HG02763 (cell line): ENCODE results near the gene DTX4.

Source experiments
- ATAC-seq: cut with Tn5 transposase; IDR thresholded peaks from one replicate; pipeline ENCODE4 v1.9.1; 2021; ENCODE audit warnings: mild to moderate bottlenecking, moderate library complexity; ENCODE audit not compliant: unreplicated experiment

The DTX4 gene

DNA sequence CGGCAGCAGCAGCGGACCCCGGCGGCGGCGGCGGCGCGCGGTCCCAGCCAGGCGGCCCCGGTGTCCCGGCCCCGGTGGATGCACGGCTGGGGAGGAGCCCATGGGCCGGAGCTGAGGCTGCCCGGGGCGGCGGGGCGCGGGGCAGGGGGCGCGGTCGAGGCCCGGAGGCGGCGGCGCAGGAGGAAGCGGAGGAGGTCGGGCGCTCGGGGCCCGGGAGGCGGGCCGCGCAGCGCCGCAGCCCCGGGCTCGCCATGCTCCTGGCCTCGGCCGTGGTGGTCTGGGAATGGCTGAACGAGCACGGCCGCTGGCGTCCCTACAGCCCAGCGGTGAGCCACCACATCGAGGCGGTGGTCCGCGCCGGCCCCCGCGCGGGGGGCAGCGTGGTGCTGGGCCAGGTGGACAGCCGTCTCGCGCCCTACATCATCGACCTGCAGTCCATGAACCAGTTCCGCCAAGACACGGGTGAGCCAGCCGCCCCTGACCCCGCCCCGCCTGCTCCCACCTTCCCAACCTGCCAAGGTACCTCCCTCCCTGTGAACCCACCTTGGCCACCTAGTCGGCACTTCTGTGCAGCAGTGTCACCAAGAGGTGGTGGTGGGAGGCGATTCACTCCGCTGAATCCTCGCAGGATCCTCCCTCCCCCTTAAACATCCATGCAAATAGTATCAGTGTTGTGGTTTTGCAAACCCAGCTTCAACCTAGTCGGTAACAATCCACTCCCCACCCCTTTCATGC is 580 bp downstream of the DTX4 start:
- peak; percentile 31 for ATAC-seq

DNA sequence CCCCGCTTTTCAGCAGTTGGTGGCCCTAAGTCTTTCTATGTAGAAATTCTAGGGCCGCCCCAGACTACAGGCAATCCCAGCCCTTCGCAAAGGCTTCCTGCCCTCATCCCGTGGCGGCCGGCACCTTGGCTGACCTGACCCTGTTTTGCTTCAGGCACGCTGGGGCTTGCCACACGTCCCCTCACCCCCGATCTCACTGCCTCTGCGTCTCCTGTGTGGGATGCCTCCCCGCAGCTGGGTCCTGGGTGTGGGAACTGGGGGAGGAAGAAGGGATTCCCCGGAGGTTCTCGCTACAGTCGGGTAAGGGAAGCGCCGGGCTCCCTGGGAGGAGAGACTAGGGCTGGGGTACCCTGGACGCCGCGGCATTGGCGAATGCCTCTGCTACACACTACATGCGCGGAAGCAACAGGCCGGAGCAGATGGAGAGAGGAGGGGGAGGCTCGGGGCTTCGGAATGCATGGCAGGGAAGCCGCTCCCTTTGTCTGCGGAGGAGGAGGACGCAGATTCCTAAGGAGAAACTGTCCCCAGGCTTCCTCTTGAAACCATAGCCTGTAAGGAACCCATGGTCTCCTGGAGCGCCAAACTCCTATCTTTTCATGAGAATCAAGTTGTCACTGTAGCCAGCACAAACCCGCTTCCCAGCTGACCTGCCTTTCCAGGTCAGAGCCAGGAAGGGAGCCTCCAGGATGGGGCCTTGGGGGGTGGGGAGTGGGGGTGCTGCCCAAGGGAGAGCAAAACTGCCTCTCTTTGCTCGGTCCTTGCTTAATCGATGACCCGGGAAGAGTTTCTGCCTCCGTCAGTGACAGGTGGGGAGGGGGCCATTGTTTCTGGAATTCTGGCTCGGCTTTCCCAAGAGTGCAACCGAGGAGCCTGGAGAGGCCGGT is 1.4 kb downstream of the DTX4 start:
- ATAC-seq = no peak

- ATAC-seq = no peak
Observed at GRCh38 chr11:59173964-59174663, 2.2 kb downstream of the DTX4 start.

GRCh38 chr11:59174664-59175033 is 2.7 kb downstream of the DTX4 start:
- ATAC-seq = no peak

DNA sequence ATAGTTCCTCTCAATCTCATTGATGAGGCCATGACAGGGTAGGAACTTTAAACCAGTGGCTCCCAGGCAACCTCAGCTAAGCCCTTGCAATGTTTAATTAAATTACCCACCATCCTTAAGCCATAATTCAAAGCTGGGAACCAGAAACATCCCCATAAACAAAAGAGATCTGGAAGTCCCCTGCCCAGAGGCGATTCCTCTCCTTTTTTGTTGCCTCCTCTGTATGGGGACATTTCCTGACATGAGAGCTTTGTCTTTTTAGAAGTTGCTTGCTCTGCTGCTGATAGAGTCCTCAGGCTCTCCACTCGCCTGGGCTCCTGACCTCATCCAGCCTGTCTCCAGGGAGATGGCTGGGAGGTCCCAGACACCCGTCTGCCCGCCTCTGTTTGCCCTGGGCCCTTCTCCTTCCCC is 3.2 kb downstream of the DTX4 start:
- no peak for ATAC-seq

DNA sequence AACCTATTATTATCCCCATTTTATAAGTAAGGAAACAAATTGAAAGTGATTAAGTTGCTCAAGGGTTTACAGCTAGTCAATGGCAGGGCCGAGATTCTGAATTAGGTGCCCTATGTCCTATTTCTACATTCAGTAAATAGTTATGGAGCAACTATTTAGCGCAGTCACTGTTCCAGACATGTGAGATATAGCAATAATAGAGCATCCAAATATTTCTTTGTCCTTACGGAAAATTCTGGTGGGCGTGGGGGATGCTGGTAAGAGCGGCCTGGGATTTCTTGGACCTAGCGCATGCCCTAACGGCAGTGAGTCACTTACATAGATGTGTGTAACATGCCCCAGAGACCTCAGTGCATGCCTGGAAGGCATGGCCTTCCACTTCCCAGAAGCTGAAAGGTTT is 4.4 kb downstream of the DTX4 start:
- ATAC-seq = no peak

DNA sequence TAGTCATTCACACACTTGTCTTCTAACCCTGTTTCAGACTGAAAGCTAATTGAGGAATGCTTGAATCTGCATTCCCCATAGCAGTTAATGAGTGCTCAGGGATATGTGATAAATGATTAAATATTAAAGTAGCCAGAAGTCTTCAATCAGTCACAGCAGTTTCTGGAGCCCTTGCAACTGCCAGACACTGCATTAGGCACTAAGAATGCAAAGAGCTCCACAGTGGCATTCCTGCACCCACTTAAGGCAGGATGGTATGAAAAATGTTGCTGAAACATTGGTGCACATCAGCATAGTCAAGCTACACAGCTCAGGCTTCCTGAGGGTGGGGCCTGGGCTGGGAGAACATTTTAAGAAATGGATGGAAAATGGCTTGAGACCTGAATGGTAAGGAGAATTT is 6.5 kb downstream of the DTX4 start:
- ATAC-seq = no peak

- ATAC-seq = no peak
Observed at GRCh38 chr11:59179121-59179520, 7.2 kb downstream of the DTX4 start.

- no peak for ATAC-seq
Observed at GRCh38 chr11:59180168-59180776, 8.3 kb downstream of the DTX4 start.

DNA sequence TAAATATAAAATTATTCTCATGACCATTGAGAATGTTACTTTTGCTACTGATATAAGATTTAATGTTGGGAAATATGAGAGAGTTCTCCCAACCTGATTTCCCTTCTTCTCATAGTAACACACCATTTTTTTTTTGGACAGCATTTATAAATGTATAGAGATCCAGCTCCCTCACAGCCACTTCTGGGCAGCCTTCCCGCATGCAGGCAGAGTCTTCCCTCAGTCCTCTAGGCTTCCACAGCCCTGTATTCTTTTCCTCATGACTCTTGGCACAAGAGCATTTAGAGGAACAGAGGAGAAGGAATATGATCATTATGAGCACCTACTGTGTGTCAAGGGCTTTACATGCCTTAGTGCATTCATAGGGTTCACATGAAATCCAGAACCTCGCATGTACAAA is 9.0 kb downstream of the DTX4 start:
- ATAC-seq = no peak

DNA sequence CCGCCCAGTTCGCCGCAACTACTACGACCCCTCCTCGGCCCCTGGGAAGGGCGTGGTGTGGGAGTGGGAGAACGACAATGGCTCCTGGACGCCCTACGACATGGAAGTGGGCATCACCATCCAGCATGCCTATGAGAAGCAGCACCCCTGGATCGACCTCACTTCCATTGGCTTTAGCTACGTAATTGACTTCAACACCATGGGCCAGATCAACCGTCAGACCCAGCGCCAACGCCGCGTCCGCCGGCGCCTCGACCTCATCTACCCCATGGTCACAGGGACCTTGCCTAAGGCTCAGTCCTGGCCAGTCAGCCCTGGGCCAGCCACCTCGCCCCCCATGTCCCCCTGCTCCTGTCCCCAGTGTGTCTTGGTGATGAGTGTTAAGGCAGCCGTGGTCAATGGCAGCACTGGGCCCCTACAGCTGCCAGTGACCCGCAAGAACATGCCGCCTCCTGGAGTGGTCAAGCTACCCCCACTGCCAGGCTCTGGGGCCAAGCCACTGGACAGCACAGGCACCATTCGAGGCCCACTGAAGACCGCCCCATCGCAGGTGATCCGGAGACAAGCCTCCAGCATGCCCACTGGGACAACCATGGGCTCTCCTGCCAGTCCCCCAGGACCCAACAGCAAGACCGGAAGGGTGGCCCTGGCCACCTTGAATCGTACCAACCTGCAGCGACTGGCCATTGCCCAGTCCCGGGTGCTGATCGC is 10.0 kb downstream of the DTX4 start:
- no peak for ATAC-seq

- no peak for ATAC-seq
Observed at GRCh38 chr11:59182457-59183151, 10.7 kb downstream of the DTX4 start.

DNA sequence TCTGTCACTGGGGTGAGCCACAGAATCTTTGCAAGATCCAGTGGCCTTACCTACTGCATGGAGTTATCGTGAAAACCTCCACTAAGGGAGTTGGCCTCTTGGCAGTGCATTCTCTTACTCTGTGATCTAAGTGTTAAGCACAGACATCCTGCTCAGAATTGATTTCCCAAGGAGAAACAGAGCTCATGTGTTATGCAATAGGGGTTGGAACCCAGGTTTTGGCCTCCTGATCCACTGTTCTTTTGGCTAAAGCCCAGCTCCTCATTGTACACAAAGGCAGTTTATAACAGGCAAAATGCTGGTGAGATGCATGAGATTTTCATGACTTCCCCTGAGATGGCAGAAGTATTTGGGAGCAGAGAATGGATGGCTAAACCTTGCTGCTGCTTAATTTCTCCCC is 11.8 kb downstream of the DTX4 start:
- ATAC-seq = no peak

DNA sequence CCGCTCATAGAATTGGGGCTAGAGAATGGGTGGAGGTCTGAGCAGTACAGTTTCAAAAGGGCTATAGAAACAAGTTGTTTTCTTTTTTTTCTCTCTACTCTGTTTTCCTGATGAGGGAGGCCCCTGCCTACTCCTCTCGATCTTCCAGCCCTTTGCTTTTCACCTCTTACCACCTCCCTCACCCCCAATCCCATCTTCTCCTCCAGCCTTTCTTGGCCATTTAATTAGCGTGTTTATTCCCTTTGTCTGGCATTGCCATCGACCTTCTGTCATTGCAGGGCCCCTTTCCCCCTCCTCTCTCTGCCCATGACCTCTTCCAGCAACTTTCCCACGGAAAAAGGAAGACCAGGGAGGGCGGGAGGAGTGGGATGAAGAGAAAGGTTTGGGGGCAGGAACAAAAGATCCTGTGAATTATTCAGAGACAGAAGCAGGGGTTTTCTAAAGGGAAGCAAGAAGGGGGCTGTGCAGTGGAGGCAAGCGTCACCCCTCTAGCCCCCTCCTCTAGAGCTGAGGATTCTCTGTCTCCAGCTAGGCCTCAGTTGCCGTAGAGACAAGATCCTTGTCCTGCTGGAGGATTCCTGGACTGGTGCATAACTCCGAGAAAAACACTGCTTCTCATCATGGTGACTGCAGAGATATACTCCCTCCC is 12.9 kb downstream of the DTX4 start:
- ATAC-seq = no peak

- no peak for ATAC-seq
Observed at GRCh38 chr11:59185386-59185945, 13.5 kb downstream of the DTX4 start.

DNA sequence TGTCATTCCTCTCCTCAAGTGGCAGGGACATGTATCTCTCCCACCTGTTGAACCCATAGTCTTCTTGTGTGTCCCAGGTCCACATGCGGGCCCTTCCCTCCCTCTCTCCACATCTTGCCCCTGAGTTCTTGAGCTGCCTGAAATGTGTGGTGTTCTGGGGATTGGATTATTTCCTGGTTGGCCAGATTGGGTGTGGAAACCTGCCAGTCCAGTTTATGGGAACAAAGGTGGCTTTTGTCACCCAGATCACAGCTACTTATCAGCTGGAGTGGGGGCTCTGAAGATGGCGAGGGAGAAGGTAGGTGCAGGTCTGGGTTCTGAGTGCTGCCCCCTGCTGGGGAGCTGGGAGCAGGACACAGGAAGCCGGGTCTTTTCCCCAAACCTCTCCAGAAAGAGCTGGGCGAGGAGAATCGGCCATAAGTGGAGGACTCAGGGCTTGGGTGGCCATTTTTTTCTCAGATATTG is 14.2 kb downstream of the DTX4 start:
- ATAC-seq = peak; percentile 67

DNA sequence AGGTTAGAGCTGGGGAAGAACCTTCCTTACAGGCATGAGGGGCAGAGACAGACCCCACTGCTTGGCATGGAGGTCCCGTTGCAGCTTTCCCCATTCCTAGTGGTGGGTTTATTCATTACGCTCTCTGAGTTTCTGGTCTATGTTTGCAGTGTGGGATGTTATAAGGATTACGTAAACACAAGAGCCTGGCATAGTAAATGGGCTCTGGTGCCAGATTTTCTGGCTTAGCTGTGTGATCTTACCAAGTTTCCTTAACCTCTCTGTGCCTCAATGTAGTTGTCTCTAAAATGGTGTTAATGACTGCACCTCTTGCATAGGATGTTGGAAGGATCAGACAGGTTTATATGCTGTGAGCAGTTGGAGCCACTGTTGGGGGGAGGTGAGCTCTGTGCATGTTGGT is 15.1 kb downstream of the DTX4 start:
- no peak for ATAC-seq

DNA sequence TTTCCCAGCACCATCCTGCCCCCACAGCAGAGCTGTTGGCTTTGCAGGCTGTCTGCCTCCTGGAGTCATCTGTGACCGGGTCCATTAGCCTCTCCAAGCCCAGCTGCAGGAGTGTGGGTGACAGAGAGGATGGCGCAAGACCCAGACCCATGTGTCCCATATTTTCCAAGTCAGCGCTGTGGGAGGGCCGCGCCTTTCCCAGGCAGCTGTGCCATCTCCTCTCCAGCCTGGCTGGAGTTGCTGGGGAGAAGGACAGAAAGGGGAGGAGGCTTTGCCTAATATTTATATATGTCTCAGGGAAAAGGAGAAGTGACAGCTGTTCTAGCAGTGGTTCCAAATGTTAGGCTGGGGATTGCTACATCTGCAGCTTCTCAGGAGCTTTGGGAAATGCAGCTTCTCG is 15.7 kb downstream of the DTX4 start:
- no peak for ATAC-seq

- no peak for ATAC-seq
Observed at GRCh38 chr11:59188954-59189353, 17.0 kb downstream of the DTX4 start.
